Ovary (tissue), 3 donors: ENCODE measurements around the gene UPF1.

ENCODE experiments used
- CTCF ChIP-seq, 3 donors: fragments of 450-650 bp in 2 of 3; fragments of 200-600 bp in 1 of 3; IDR thresholded peaks; one replicate each; pipeline versions ENCODE4 v1.5.1 to v1.8.0; 2016 to 2022; ENCODE audit warnings: antibody characterized with exemption in 3 of 3, mild to moderate bottlenecking in 1 of 3
- EP300 ChIP-seq: sonication (generic); formaldehyde crosslinking; IDR thresholded peaks from one replicate; pipeline ENCODE4 v1.6.1; 2017; ENCODE audit warnings: antibody characterized with exemption
- POLR2A ChIP-seq: fragments of 450-650 bp; IDR thresholded peaks from one replicate; pipeline ENCODE4 v1.6.1; 2017; ENCODE audit warnings: antibody characterized with exemption, mild to moderate bottlenecking, moderate library complexity
- donor health status: DM: no; HTN: no; CAD: no.

DNA sequence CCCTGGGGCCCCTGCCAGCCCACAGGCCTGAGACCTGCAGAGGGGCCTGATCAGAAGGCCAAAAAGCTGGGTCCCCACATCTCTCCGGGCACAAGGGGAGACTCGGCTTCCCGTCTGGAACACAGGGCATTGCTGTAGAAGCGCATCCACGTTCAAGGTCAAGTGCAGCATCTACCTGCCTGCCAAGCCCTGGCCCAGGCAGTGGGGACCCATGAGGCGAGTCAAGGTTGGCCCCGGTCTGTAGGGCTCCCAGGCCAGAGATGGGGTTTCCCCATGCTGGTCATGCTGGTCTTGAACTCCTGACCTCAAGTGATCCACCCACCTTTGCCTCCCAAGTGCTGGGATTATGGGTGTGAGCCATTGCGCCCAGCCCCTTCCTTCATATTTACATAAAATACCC is 27.1 kb upstream of the UPF1 start:
- TF ChIP-seq POLR2A (no peak), CTCF (IDR thresholded peaks at IDR 0.05) (no peak), EP300 (no peak)
